K562 (cell line): ENCODE results near the gene LYPD6B. TPM values are rescaled to one million over a fixed set of nuclear protein-coding genes. Genes with fewer than 3 reads are reported as not detected.

Source experiments
- ATAC-seq: fragments of 200-7000 bp; cut with Tn5 transposase; 3 replicates; pipeline ENCODE4 v1.9.1; 2020; ENCODE audit warnings: moderate library complexity
- BruUV-seq: library from RNA; stranded (reverse); fragments of 400-500 nt; replicated peaks from 2 replicates; lab custom pipeline; 2021; lab: Mats Ljungman, UMichigan
- CTCF ChIA-PET: fragments of 300-600 bp; formaldehyde crosslinking; extraction: SDS; loops from one replicate; lab custom pipeline; 2021; ENCODE audit warnings: low intra/inter-chr PET ratio; lab: Yijun Ruan, JAX
- POLR2A ChIA-PET: fragments of 300-600, 350-650 bp; sonication (Branson Sonifier 250); formaldehyde crosslinking; extraction: SDS; loops from one replicate; lab custom pipeline; 2021; ENCODE audit warnings: antibody characterized with exemption, inconsistent platforms; lab: Yijun Ruan, JAX
- DNase-seq, 4 experiments: peaks; one replicate each; pipeline versions ENCODE4 v3.0.0 to v3.0.0-alpha.2; 2011 to 2018; ENCODE audit warnings: low spot score in 3 of 4, mixed read lengths in 3 of 4; ENCODE audit errors: extremely low read depth in 1 of 4
- FAIRE-seq: peaks from 2 replicates; lab custom pipeline; 2011; peaks lifted over from hg19 to GRCh38; lab: Jason Lieb, UNC
- H2AFZ ChIP-seq: 2 replicates; pipeline ENCODE4 v1.6.0; 2011; ENCODE audit warnings: low read depth, low read length, control low read depth, inconsistent platforms
- H3K27ac ChIP-seq: fragments of 200-600 bp; 3 replicates; pipeline ENCODE4 v1.8.0; 2011; ENCODE audit warnings: low read depth, mild to moderate bottlenecking, control low read depth, inconsistent platforms, low read length, moderate library complexity, mixed read lengths; ENCODE audit errors: extremely low read depth
- H3K27me3 ChIP-seq, 2 experiments: fragments of 300-600 bp in 1 of 2; 2 replicates in 1 of 2; 3 replicates in 1 of 2; pipeline versions ENCODE4 v1.6.0 to v1.8.0; 2011; ENCODE audit warnings: inconsistent platforms in 2 of 2, low read length in 2 of 2, mild to moderate bottlenecking in 1 of 2, mixed read lengths in 1 of 2, moderate library complexity in 1 of 2; ENCODE audit not compliant: control insufficient read depth in 2 of 2, insufficient read depth in 2 of 2
- H3K36me3 ChIP-seq: fragments of 300-600 bp; 3 replicates; pipeline ENCODE4 v1.8.0; 2011; ENCODE audit warnings: mild to moderate bottlenecking, low read length, inconsistent platforms; ENCODE audit not compliant: control insufficient read depth, insufficient read depth
- H3K4me1 ChIP-seq, 2 experiments: fragments of 200-600 bp in 1 of 2; replicated peaks in 1 of 2; 2 replicates in 1 of 2; 3 replicates in 1 of 2; pipeline versions ENCODE4 v1.5.1 to v1.8.0; 2011; ENCODE audit warnings: inconsistent platforms in 2 of 2, low read length in 2 of 2, mild to moderate bottlenecking in 1 of 2, mixed read lengths in 1 of 2, moderate library complexity in 1 of 2; ENCODE audit not compliant: control insufficient read depth in 2 of 2, insufficient read depth in 2 of 2
- H3K4me2 ChIP-seq: 2 replicates; pipeline ENCODE4 v1.6.1; 2011; ENCODE audit warnings: low read length, control low read depth, inconsistent platforms, mixed read lengths; ENCODE audit not compliant: insufficient read depth
- H3K4me3 ChIP-seq: fragments of 200-600 bp; sonication (generic), shearing (Covaris generic); 2 replicates; pipeline ENCODE4 v1.5.1; 2016; ENCODE audit warnings: control low read depth, inconsistent platforms
- H3K79me2 ChIP-seq: fragments of 200-600 bp; 3 replicates; pipeline ENCODE4 v1.8.0; 2011; ENCODE audit warnings: low read length, inconsistent platforms; ENCODE audit not compliant: control insufficient read depth, insufficient read depth
- H3K9ac ChIP-seq, 2 experiments: 2 replicates each; pipeline versions ENCODE4 v1.6.0 to v1.6.1; 2011; ENCODE audit warnings: low read depth in 2 of 2, low read length in 2 of 2, control low read depth in 1 of 2, inconsistent platforms in 1 of 2, mild to moderate bottlenecking in 1 of 2, mixed read lengths in 1 of 2; ENCODE audit not compliant: insufficient read depth in 1 of 2
- H3K9me1 ChIP-seq: one replicate; pipeline ENCODE4 v1.6.0; 2011; ENCODE audit warnings: inconsistent platforms, mild to moderate bottlenecking, low read length, moderate library complexity; ENCODE audit not compliant: control insufficient read depth, insufficient read depth
- H3K9me3 ChIP-seq: replicated peaks from 2 replicates; pipeline ENCODE4 v1.5.1; 2011; ENCODE audit warnings: low read depth, low read length, inconsistent platforms; ENCODE audit not compliant: control insufficient read depth, insufficient read depth
- H4K20me1 ChIP-seq: replicated peaks from 2 replicates; pipeline ENCODE4 v1.6.1; 2011; ENCODE audit warnings: low read length, inconsistent platforms, mixed read lengths; ENCODE audit not compliant: control insufficient read depth, insufficient read depth
- ASH1L ChIP-seq: fragments of 450-650 bp; IDR thresholded peaks from 2 replicates; pipeline ENCODE4 v1.6.1; 2018; ENCODE audit warnings: borderline replicate concordance, mild to moderate bottlenecking, low read depth; ENCODE audit not compliant: partially characterized antibody
- NUFIP1 ChIP-seq: fragments of 450-650 bp; IDR thresholded peaks from 2 replicates; pipeline ENCODE4 v1.6.1; 2018; ENCODE audit not compliant: partially characterized antibody
- RHOXF2B ChIP-seq: fragments of 250-450 bp; sonication (Bioruptor Pico); conservative IDR thresholded peaks from 2 replicates; pipeline ENCODE4 v1.5.1; 2021
- ZFP1 ChIP-seq: fragments of 450-650 bp; formaldehyde crosslinking; IDR thresholded peaks from 2 replicates; pipeline ENCODE4 v1.4.0; 2020; ENCODE audit warnings: mild to moderate bottlenecking, mixed read lengths
- WGBS: fragments of 100-300 bp; shearing (Covaris generic); methylation state at CpG from one replicate; pipeline ENCODE4 v1.1.6; 2016; ENCODE audit warnings: low coverage, mixed read lengths; ENCODE audit not compliant: insufficient coverage; ENCODE audit errors: missing lambda C conversion rate; 5-methylcytosine and 5-hydroxymethylcytosine counted together
- in situ Hi-C: fragments of 300-500 bp; cut with MboI; formaldehyde crosslinking; loops from 4 replicates; pipeline ENCODE4 v1.15.0; 2018; ENCODE audit warnings: inconsistent platforms, mixed read lengths
- intact Hi-C: fragments of 100-400 bp; cut with micrococcal nuclease; formaldehyde crosslinking; loops from 2 replicates; pipeline ENCODE4 v1.14.2; 2022
- polyA plus RNA-seq, 8 experiments: library from polyadenylated mRNA; depleted of rRNA in 4 of 8; stranded (reverse) in 5 of 8; unstranded in 3 of 8; fragments of >200 nt; fragmentation: Nextera tagmentation in 2 of 8; fragmentation: Illumina TruSeq in 1 of 8; extraction: Ambion mirVana in 2 of 8; extraction: Trizol in 1 of 8; gene quantifications; 2 replicates each; pipeline versions ENCODE4 v1.2.1 to v1.2.3, GENCODE V29; 2011 to 2014; ENCODE audit warnings: inconsistent platforms in 1 of 8, missing spikeins in 1 of 8
- total RNA-seq, 7 experiments: library from RNA; depleted of rRNA in 6 of 7; stranded (reverse); fragments of >200 nt in 6 of 7; fragmentation: Illumina TruSeq in 2 of 7; extraction: Trizol in 2 of 7; gene quantifications; 2 replicates each; pipeline versions ENCODE4 v1.2.1 to v1.2.3, GENCODE V29; 2011 to 2021; ENCODE audit warnings: low replicate concordance in 1 of 7
- TF ChIP-seq, protein P1 (sequence below): fragments of 450-650 bp; formaldehyde crosslinking; IDR thresholded peaks from 2 replicates; pipeline ENCODE4 v1.4.0; 2020; ENCODE audit warnings: mild to moderate bottlenecking, moderate library complexity
- TF ChIP-seq, protein P2 (sequence below): fragments of 250-450 bp; sonication (Bioruptor Pico); IDR thresholded peaks from 2 replicates; pipeline ENCODE4 v1.5.0; 2022; ENCODE audit warnings: mild to moderate bottlenecking
- TF ChIP-seq, protein P3 (sequence below): sonication (generic); formaldehyde crosslinking; IDR thresholded peaks from 2 replicates; pipeline ENCODE4 v1.8.0; 2022; ENCODE audit warnings: mild to moderate bottlenecking, missing genetic modification reagents

Gene LYPD6B
- total and polyA plus RNA-seq, 9 of the 15 experiments (the other 6 are each of a cell fraction or from before 2014, with no cell fraction given): not detected

DNA sequence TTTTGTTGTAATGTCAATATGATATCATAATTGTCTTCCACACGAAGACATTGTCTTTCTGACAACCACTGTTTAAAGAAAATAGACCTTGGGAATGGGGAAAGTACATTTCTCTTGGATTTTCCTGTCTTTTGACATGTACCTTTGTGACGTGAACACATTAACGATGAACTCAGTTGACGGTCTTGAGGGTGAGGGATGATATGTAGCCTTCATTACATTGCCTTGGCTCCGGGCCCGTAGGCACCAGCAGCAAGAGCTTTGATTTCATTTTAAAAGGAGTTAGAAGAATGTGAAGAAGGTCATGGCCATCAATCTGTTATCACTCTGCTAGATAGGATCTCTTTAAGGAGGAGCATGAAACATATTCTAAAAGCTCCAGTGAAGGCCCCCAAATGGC lies 80.9 kb downstream of the LYPD6B start:
- H3K9me3 ChIP-seq: no peaks in the 10 kb centered on the region
- ChIA-PET POLR2A (interaction anchor here (0.6 kb wide), 1 partner anchor 156 kb away, joined by 5 read pairs; no protein-coding TSS in a partner anchor), CTCF (no interaction called here)
- no peak overlapping the region for H3K9ac ChIP-seq
- no peak overlapping the region for H3K27ac ChIP-seq
- H4K20me1 ChIP-seq: no peaks in the 10 kb centered on the region
- no peak overlapping the region for H2AFZ ChIP-seq
- no peak overlapping the region for H3K4me3 ChIP-seq
- TF ChIP-seq, protein P1, sequence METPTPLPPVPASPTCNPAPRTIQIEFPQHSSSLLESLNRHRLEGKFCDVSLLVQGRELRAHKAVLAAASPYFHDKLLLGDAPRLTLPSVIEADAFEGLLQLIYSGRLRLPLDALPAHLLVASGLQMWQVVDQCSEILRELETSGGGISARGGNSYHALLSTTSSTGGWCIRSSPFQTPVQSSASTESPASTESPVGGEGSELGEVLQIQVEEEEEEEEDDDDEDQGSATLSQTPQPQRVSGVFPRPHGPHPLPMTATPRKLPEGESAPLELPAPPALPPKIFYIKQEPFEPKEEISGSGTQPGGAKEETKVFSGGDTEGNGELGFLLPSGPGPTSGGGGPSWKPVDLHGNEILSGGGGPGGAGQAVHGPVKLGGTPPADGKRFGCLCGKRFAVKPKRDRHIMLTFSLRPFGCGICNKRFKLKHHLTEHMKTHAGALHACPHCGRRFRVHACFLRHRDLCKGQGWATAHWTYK (CRISPR knock-in tag): no peak
- no TSS peak for BruUV-seq
- no peaks in the 10 kb centered on the region for H3K27me3 ChIP-seq
- H3K9me1 ChIP-seq: no peaks in the 10 kb centered on the region
- no peaks in the 10 kb centered on the region for H3K4me1 ChIP-seq
- in situ Hi-C loops: no loop called here
- intact Hi-C loops: no loop called here
- no peaks in the 10 kb centered on the region for H3K36me3 ChIP-seq
- H3K4me2 ChIP-seq: no peak overlapping the region
- FAIRE-seq: peak; percentile 37
- 2% methylated on average over 6 of the region's 6 CpGs for WGBS
- H3K79me2 ChIP-seq: no peaks in the 10 kb centered on the region
- DNase-seq: no peak
- no peak for ATAC-seq

DNA sequence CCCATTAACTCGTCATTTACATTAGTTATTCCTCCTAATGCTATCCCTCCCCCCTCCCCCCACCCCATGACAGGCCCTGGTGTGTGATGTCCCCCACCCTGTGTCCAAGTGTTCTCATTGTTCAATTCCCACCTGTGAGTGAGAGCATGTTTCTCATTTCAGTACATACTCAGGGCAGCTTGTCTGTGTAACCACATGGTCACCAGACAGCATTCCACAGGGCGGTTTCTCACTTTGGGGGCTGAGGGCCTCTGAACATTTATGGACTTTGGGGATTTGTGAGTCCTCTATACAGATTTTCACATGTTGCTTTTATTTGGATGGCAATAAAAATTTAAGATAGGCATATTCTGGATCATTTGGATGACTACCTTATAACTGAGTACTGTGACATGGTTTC lies 84.0 kb downstream of the LYPD6B start:
- Histone ChIP-seq H3K9me1 (no peaks in the 10 kb centered on the region), H3K4me3 (no peak overlapping the region), H3K27me3 (no peaks in the 10 kb centered on the region), H4K20me1 (no peaks in the 10 kb centered on the region), H3K4me2 (no peak overlapping the region), H3K9ac (no peak overlapping the region), H3K79me2 (no peaks in the 10 kb centered on the region), H3K36me3 (no peaks in the 10 kb centered on the region)
- POLR2A ChIA-PET: no interaction called here
- DNase-seq: no peak
- in situ Hi-C loops (no loop called here), intact Hi-C loops (no loop called here)
- no peak for TF ChIP-seq RHOXF2B (CRISPR knock-in tag)
- TF ChIP-seq, protein P2, sequence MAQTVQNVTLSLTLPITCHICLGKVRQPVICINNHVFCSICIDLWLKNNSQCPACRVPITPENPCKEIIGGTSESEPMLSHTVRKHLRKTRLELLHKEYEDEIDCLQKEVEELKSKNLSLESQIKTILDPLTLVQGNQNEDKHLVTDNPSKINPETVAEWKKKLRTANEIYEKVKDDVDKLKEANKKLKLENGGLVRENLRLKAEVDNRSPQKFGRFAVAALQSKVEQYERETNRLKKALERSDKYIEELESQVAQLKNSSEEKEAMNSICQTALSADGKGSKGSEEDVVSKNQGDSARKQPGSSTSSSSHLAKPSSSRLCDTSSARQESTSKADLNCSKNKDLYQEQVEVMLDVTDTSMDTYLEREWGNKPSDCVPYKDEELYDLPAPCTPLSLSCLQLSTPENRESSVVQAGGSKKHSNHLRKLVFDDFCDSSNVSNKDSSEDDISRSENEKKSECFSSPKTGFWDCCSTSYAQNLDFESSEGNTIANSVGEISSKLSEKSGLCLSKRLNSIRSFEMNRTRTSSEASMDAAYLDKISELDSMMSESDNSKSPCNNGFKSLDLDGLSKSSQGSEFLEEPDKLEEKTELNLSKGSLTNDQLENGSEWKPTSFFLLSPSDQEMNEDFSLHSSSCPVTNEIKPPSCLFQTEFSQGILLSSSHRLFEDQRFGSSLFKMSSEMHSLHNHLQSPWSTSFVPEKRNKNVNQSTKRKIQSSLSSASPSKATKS (CRISPR knock-in tag): no peak
- no peak for TF ChIP-seq NUFIP1
- TF ChIP-seq, protein P3, sequence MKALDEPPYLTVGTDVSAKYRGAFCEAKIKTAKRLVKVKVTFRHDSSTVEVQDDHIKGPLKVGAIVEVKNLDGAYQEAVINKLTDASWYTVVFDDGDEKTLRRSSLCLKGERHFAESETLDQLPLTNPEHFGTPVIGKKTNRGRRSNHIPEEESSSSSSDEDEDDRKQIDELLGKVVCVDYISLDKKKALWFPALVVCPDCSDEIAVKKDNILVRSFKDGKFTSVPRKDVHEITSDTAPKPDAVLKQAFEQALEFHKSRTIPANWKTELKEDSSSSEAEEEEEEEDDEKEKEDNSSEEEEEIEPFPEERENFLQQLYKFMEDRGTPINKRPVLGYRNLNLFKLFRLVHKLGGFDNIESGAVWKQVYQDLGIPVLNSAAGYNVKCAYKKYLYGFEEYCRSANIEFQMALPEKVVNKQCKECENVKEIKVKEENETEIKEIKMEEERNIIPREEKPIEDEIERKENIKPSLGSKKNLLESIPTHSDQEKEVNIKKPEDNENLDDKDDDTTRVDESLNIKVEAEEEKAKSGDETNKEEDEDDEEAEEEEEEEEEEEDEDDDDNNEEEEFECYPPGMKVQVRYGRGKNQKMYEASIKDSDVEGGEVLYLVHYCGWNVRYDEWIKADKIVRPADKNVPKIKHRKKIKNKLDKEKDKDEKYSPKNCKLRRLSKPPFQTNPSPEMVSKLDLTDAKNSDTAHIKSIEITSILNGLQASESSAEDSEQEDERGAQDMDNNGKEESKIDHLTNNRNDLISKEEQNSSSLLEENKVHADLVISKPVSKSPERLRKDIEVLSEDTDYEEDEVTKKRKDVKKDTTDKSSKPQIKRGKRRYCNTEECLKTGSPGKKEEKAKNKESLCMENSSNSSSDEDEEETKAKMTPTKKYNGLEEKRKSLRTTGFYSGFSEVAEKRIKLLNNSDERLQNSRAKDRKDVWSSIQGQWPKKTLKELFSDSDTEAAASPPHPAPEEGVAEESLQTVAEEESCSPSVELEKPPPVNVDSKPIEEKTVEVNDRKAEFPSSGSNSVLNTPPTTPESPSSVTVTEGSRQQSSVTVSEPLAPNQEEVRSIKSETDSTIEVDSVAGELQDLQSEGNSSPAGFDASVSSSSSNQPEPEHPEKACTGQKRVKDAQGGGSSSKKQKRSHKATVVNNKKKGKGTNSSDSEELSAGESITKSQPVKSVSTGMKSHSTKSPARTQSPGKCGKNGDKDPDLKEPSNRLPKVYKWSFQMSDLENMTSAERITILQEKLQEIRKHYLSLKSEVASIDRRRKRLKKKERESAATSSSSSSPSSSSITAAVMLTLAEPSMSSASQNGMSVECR: no peak
- TF ChIP-seq ASH1L: no peak
- TF ChIP-seq ZFP1 (CRISPR knock-in tag): no peak
- TF ChIP-seq, all 486 proteins: peak for 0
- 4% methylated on average over 2 of the region's 2 CpGs for WGBS
- Histone ChIP-seq H2AFZ (no peak overlapping the region), H3K27ac (no peak overlapping the region), H3K9me3 (no peaks in the 10 kb centered on the region), H3K4me1 (no peaks in the 10 kb centered on the region)
- no TSS peak for BruUV-seq
- CTCF ChIA-PET: no interaction called here
- no peak for ATAC-seq
- no peak for FAIRE-seq
